ENCODE measurements around the gene GPR61.

The GPR61 gene

DNA sequence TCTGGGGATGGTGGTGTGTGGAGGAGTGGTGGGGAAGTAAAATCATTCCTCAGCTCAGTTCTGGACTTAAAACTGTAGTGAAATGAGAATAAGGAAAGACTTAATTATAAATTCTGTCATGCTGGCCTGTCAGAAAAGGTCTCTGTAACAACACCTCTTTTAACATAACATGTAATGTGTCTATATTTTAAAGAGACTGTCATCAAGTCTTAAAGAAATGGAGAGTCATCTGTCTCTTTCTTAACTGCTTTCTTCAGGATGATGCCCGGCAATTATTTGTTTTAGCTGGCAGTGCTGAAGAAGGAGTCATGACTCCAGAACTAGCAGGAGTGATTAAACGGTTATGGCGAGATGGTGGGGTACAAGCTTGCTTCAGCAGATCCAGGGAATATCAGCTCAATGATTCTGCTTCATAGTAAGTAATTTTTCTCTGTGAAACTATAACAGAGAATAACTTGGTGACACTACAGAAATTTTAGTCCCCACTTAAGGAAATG, 39.3 kb downstream of the GPR61 start:
- no peak for DNase-seq

- DNase-seq, result no peak
Observed at GRCh38 chr1:109579491-109579890, 39.8 kb downstream of the GPR61 start.

GRCh38 chr1:109582021-109582420, 42.3 kb downstream of the GPR61 start:
- DNase-seq, result no peak

- DNase-seq, result no peak
Observed at GRCh38 chr1:109584766-109585165, 45.1 kb downstream of the GPR61 start.

DNA sequence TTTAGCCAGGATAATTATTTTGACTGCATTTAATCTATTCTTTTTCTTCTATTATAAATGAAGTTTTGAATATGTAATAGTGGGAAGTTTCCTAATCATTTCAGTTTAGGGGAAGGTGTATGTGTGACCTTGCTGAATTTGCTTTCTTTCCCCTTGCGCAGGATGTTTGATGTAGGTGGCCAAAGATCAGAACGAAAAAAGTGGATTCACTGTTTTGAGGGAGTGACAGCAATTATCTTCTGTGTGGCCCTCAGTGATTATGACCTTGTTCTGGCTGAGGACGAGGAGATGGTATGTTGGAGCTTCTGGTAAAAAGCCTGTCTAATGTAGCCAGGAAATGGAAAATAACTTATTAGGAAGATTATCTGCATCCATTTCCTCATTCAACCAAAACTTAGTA, 46.4 kb downstream of the GPR61 start:
- no peak for DNase-seq

- DNase-seq, result no peak
Observed at GRCh38 chr1:109589177-109589576, 49.5 kb downstream of the GPR61 start.

DNA sequence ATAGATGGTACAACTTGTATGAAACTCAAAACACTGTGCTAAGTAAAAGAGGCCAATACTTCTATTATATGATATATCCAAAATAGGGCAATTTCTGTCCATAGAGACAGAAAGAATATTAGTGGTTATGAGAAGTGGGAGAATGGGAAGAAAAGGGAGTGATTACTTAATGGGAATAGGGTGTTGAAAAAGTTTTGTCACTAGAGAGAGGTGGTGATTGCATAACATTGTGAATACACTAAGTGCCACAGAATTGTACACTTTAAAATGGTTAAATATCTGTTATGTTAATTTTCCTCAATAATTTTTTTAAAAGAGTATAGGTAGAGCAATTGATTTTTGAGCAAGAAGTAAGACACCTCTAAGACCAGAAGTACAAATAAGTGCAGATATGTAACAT, 50.0 kb downstream of the GPR61 start:
- DNase-seq, result no peak

DNA sequence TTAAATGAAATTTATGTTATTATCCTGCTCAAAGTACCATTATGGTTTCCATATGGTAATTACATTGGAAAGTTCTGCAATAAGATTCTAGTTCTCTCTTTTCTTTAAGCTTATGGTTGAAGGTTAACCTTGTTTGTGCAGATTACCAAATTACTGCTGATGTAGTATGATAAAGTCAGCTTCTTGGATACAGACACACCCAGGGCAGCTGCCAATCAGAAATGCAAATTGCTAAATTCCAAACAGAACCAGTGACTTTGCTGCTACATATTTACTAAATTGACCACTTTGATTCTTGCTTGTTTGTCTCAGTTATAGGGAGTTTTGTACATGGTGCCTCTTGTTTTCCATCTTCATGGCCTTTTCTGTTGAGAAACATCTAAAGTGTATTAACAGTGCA, 53.2 kb downstream of the GPR61 start:
- DNase-seq, result no peak

GRCh38 chr1:109595531-109595930, 55.9 kb downstream of the GPR61 start:
- DNase-seq, result no peak
